Fibroblast of peridontal ligament (primary cell): ENCODE measurements around the gene PTPRE.

ENCODE experiments used
- DNase-seq: peaks from one replicate; pipeline ENCODE4 v3.0.0-alpha.2; 2010; ENCODE audit errors: extremely low read depth

Gene PTPRE

GRCh38 chr10:127925471-127926207 lies 18.7 kb downstream of the PTPRE start:
- DNase-seq = no peak

- DNase-seq = no peak
Observed at GRCh38 chr10:127926455-127926854, 19.6 kb downstream of the PTPRE start.

- DNase-seq = peak; percentile 9
Observed at GRCh38 chr10:127928021-127928806, 21.3 kb downstream of the PTPRE start.

GRCh38 chr10:127932521-127933270 lies 25.8 kb downstream of the PTPRE start:
- no peak for DNase-seq

GRCh38 chr10:127933271-127933670 lies 26.4 kb downstream of the PTPRE start:
- no peak for DNase-seq

- DNase-seq = no peak
Observed at GRCh38 chr10:127934383-127934782, 27.5 kb downstream of the PTPRE start.

- no peak for DNase-seq
Observed at GRCh38 chr10:127935071-127935561, 28.2 kb downstream of the PTPRE start.

- no peak for DNase-seq
Observed at GRCh38 chr10:127937069-127937468, 30.2 kb downstream of the PTPRE start.

GRCh38 chr10:127937915-127938463 lies 31.1 kb downstream of the PTPRE start:
- no peak for DNase-seq

- no peak for DNase-seq
Observed at GRCh38 chr10:127939786-127940330, 33.0 kb downstream of the PTPRE start.

GRCh38 chr10:127940866-127941640 lies 34.1 kb downstream of the PTPRE start:
- no peak for DNase-seq

GRCh38 chr10:127942811-127943210 lies 35.9 kb downstream of the PTPRE start:
- no peak for DNase-seq

GRCh38 chr10:127943336-127943910 lies 36.5 kb downstream of the PTPRE start:
- DNase-seq = no peak

- DNase-seq = no peak
Observed at GRCh38 chr10:127944256-127944655, 37.4 kb downstream of the PTPRE start.

- DNase-seq = no peak
Observed at GRCh38 chr10:127945341-127945758, 38.4 kb downstream of the PTPRE start.

- DNase-seq = no peak
Observed at GRCh38 chr10:127945948-127946711, 39.2 kb downstream of the PTPRE start.

GRCh38 chr10:127947211-127947610 lies 40.3 kb downstream of the PTPRE start:
- DNase-seq = no peak

GRCh38 chr10:127948791-127949190 lies 41.9 kb downstream of the PTPRE start:
- no peak for DNase-seq

GRCh38 chr10:127949831-127950230 lies 42.9 kb downstream of the PTPRE start:
- DNase-seq = no peak
